Upper lobe of left lung (tissue), 4 donors: Measurements from ENCODE around the gene ZMYND8.

Experiments
- CTCF ChIP-seq, 6 experiments: fragments of 450-650 bp in 4 of 6; fragments of 200-600 bp in 2 of 6; sonication (generic) in 2 of 6; IDR thresholded peaks; one replicate each; pipeline ENCODE4 v1.5.1; 2016 to 2019; ENCODE audit warnings: antibody characterized with exemption in 6 of 6
- POLR2A ChIP-seq, 4 donors: fragments of 450-650 bp; IDR thresholded peaks; one replicate each; pipeline ENCODE4 v1.5.1; 2016 to 2017; ENCODE audit warnings: antibody characterized with exemption in 4 of 4, mild to moderate bottlenecking in 2 of 4
- POLR2AphosphoS5 ChIP-seq, 2 donors: sonication (generic); formaldehyde crosslinking; IDR thresholded peaks; one replicate each; pipeline ENCODE4 v1.5.1; 2017; ENCODE audit warnings: antibody characterized with exemption in 2 of 2

DNA sequence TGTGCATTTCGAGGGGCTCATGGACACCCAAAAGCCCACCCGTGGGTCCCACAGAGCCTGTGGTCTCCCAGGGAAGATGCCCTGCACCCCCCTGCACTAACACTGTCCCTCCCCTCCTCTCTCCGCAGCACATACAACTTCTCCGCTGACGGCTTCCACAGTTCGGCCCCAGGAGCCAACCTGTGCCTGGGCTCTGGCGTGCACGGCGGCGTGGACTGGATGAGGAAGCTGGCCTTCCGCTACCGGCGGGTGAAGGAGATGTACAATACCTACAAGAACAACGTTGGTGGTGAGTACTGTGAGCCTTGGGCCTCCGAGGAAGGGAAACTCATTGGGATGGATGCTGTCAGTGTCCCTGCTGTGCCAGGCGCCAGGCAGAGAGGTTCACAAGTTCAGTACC lies 183.9 kb downstream of the ZMYND8 start:
- no peak for TF ChIP-seq CTCF (IDR thresholded peaks at IDR 0.05)
- TF ChIP-seq POLR2AphosphoS5 (IDR thresholded peaks at IDR 0.05) = no peak
- TF ChIP-seq POLR2A (IDR thresholded peaks at IDR 0.05) = no peak
